Stimulated activated naive CD8-positive, alpha-beta T cell treated with anti-CD3 and anti-CD28 coated beads, Interleukin-15, amount 100 ng/mL, for 72 hours (primary cell): ENCODE data around the gene PLCB4.

Experiments used
- ATAC-seq: fragments of 150-1000 bp; cut with Tn5 transposase; 2 replicates; pipeline ENCODE4 v1.10.0; 2021; ENCODE audit warnings: mild to moderate bottlenecking, moderate library complexity
- DNase-seq, 2 donors: peaks; one replicate each; pipeline ENCODE4 v3.0.0; 2021 to 2022
- H3K27ac Mint-ChIP-seq, 2 donors: one replicate each; pipeline ENCODE4 v1.8.0; 2022; ENCODE audit warnings: mild to moderate bottlenecking in 2 of 2, mixed read lengths in 2 of 2, moderate library complexity in 2 of 2
- H3K27me3 Mint-ChIP-seq: one replicate; pipeline ENCODE4 v1.8.0; 2022; ENCODE audit warnings: mixed read lengths
- H3K4me1 Mint-ChIP-seq: one replicate; pipeline ENCODE4 v1.8.0; 2022; ENCODE audit warnings: mild to moderate bottlenecking, mixed read lengths
- H3K4me3 Mint-ChIP-seq, 2 donors: one replicate each; pipeline ENCODE4 v1.8.0; 2022; ENCODE audit warnings: mild to moderate bottlenecking in 2 of 2, mixed read lengths in 2 of 2, moderate library complexity in 1 of 2
- H3K9me3 Mint-ChIP-seq, 2 donors: one replicate each; pipeline ENCODE4 v1.8.0; 2022; ENCODE audit warnings: mixed read lengths in 2 of 2

Gene PLCB4

DNA sequence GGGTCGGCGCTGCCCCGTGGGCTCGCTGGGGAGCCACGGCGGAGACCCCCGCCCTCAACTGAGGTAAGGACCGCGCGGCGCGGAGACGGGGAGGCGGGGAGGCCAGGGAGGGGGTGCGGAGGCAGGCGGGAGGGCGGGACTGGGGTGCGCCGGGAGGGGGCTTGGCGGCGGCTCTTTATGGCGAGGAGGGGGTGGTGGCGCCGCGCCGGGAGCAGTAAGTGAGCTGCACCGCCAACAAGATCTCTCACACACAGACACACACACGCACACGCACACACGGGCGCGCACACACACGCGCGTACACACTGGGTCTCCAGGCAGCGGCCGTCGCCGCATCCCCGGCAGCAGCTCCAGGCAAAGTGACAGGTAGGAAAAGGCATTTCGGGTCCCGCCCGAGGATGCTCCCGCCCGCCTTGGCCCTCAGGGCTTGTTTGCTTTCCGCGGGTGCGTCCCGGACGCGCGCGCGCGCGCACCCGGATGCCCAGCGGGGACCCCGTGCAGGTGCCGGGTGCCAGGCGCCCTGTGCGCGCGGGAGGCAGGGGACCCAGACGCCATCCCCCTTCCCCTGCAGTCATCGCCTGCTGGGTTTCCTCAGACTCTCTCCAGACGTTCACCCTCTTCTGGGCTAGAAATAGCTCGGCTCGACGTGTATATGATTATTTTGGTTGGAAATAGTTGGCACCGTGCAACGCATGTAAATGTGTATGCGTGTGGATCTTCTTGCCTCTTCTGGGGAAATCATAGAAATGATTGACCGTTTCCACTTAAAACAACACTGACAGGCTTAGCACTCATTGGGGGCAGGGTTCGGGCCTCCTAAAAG is at the start of gene PLCB4:
Gene PLCB4, plus strand, starts transcription at position 247 of the 823 bp plus-strand sequence. CDS start 238,728 bp downstream, outside the sequence.
- peak within 1 kb of the TSS in 1 of 2 donors; percentile 51 for H3K4me3 Mint-ChIP-seq
- no peak for DNase-seq

DNA sequence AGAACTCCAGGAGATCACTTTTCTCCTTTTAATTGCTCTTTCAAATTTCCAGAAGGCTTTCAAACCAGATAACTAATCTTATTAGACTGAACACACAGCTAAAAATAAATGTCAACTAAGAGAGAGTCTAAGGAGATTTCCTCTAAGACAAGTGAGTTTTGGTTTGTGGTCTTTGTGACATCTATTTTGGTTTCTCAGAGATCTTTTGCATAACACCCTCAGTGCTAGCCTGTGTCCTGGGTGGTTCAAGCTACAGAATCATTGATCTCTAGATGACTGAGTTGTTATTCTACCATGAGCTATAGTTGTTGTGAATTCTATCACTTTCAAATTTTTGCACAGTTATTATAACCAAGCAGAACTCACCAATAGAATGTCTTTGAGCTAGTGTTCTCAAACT is 49.1 kb upstream of the PLCB4 start:
- peaks cover 6% of the 10 kb centered on the region for H3K4me1 Mint-ChIP-seq
- H3K27ac Mint-ChIP-seq: no peak overlapping the region
- no peak for ATAC-seq
- H3K9me3 Mint-ChIP-seq: peaks cover 12 to 13% of the 10 kb centered on the region in 2 donors
- H3K27me3 Mint-ChIP-seq: no peaks in the 10 kb centered on the region
- no peak for DNase-seq
- no peak overlapping the region for H3K4me3 Mint-ChIP-seq

More for the DNA sequence above, at the start of gene PLCB4:
- peak; percentile 18 for ATAC-seq
- Mint-ChIP-seq H3K4me1 (peaks cover 5% of the 10 kb centered on the region), H3K27ac (no peak within 1 kb of the TSS), H3K27me3 (peaks cover 40% of the 10 kb centered on the region), H3K9me3 (peaks cover 7 to 8% of the 10 kb centered on the region in 2 donors)

DNA sequence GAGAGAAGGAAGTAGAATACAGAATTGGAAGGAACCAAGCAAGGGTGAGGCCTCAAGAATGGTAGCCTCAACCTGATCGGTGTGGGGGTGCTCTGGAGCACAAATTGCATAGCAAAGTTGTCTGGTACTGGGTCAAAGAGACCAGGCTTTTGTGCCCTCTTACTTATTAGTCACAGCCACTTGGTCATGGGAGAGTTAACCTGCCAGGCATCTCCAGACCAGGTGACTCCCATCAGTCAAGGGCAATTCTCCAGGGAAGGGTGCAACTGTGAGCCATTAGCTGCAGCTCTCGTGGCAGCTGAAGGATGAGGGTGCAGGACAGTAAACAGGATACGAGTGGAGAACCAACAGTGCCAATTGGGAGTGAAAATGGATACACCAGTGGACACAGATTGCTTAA is 47.7 kb upstream of the PLCB4 start:
- Mint-ChIP-seq H3K4me3 (no peak overlapping the region), H3K27me3 (no peaks in the 10 kb centered on the region), H3K9me3 (peaks cover 12 to 13% of the 10 kb centered on the region in 2 donors), H3K4me1 (peaks cover 6% of the 10 kb centered on the region), H3K27ac (no peak overlapping the region)
- ATAC-seq (no peak), DNase-seq (no peak)

DNA sequence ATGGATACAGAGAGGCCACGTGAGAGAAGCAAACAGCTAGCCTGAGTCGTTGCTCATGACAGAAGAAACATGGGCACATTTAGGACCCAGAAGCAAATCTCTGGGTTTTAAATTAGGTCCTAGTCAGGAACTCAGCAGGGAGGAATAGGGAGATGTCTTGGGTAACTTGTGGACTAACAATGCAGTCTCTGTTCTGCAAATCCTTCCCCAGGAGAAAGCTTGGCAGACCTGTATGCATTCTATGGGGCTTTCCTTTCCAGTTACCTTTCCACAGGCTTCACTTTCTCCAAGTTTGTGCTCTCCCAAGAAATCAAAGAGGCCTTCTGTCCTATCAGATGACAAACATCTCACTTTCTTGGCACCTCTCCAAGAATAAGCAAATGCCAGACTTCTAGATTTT is 47.2 kb upstream of the PLCB4 start:
- Mint-ChIP-seq H3K27ac (no peak overlapping the region), H3K4me3 (no peak overlapping the region), H3K27me3 (no peaks in the 10 kb centered on the region), H3K9me3 (peaks cover 12 to 13% of the 10 kb centered on the region in 2 donors), H3K4me1 (peaks cover 6% of the 10 kb centered on the region)
- DNase-seq (no peak), ATAC-seq (no peak)

DNA sequence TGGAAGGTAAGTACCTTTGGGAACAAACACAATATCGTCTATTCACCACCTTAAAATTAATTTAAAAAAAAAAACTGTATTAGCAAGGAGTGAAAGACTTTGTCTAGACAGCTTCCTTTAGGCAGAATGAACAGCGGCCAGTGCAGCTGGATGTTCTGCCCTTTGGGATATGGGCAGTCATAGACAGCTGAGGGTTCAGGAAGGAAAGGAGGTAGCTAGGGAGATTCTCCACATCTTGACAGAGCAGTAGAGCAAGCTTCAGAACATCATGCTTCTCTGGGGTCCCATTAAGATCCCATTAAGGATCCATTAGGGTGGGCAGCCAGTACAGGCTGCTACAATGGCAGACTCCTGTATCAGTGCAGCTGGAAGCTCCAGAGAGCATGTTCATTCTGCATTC is 46.5 kb upstream of the PLCB4 start:
- H3K27ac Mint-ChIP-seq: no peak overlapping the region
- ATAC-seq (no peak), DNase-seq (no peak)
- H3K4me3 Mint-ChIP-seq: no peak overlapping the region
- H3K9me3 Mint-ChIP-seq: peaks cover 12 to 13% of the 10 kb centered on the region in 2 donors
- H3K4me1 Mint-ChIP-seq: peaks cover 6% of the 10 kb centered on the region
- H3K27me3 Mint-ChIP-seq: no peaks in the 10 kb centered on the region

DNA sequence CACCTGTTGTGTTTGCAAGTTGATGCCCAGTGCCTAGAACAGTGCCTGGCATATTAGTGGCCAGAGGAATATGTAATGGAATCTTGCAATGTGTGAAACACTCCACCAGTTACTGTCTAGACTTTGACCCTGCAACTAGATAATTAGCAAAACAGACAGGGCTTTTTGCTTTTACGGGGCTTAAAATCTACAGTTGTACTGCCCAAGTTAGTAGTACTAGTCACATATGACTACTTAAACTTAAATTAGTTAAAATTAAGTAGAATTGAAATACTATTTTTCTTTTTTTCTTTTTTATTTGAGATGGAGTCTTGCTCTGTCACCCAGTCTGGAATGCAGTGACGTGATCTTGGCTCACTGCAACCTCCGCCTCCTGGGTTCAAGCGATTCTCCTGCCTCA is 44.3 kb upstream of the PLCB4 start:
- no peaks in the 10 kb centered on the region for H3K27me3 Mint-ChIP-seq
- H3K4me3 Mint-ChIP-seq: no peak overlapping the region
- H3K9me3 Mint-ChIP-seq: peaks cover 12 to 13% of the 10 kb centered on the region in 2 donors
- H3K4me1 Mint-ChIP-seq: peaks cover 2% of the 10 kb centered on the region
- no peak for ATAC-seq
- DNase-seq: no peak
- H3K27ac Mint-ChIP-seq: no peak overlapping the region

DNA sequence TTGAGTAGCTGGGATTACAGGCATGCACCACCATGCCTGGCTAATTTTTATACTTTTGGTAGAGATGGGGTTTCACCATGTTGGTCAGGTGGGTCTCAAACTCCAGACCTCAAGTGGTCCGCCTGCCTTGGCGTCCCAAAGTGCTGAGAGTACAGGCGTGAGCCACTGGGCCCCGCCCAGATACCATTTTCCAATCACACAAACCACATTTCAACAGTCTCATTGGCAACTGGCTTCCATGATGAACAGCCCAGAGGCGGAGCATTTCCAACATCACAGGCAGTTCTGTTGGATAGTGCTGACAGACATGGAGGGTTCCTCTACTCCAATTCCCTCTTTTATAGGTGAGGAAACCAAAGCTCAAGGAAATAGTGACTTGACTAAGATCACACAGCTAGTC is 43.9 kb upstream of the PLCB4 start:
- ATAC-seq (no peak), DNase-seq (no peak)
- Mint-ChIP-seq H3K4me1 (no peaks in the 10 kb centered on the region), H3K9me3 (peaks cover 12 to 13% of the 10 kb centered on the region in 2 donors), H3K27me3 (no peaks in the 10 kb centered on the region), H3K4me3 (no peak overlapping the region), H3K27ac (no peak overlapping the region)

DNA sequence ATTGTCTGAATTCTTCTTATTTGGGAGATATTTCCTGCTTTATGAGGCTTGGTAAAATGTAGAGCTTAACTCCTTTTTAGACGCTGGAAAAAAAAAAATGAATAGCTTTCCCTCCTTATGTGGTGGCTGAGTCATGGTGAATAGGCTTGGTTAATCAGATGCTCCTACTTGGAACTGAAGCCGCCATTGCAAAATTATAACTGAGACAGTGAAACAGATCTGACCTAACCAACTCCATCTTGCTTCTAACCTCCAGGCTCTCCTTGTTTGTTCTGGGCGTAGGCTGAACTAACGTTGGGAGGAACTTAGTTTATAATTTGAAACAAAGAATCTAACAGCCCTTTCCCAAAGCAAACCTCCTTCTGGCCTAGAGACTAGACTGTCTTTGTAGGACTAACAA is 43.2 kb upstream of the PLCB4 start:
- no peak for DNase-seq
- no peak overlapping the region for H3K4me3 Mint-ChIP-seq
- no peak overlapping the region for H3K27ac Mint-ChIP-seq
- ATAC-seq: no peak
- peaks cover 12 to 13% of the 10 kb centered on the region in 2 donors for H3K9me3 Mint-ChIP-seq
- no peaks in the 10 kb centered on the region for H3K27me3 Mint-ChIP-seq
- no peaks in the 10 kb centered on the region for H3K4me1 Mint-ChIP-seq

DNA sequence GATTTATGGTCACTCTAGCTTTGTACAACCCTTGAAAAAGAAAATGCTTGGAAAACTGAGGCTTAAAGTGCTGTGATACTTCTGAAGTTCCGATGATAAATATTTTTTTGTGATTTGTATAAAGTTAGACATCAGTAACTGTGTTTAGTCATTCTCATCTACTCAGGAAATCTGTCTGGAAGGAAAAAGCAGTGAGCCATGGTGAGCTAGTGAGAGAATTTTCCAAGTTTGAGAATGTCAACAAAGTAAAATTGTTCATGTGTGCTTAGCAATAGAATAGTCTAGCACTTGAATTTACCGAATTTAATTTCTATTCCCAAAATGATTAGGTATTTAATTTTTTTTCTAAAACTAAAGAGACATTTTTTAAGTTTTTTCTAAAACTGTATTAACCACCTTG is 41.3 kb upstream of the PLCB4 start:
- no peak overlapping the region for H3K4me3 Mint-ChIP-seq
- DNase-seq (no peak), ATAC-seq (no peak)
- no peaks in the 10 kb centered on the region for H3K27me3 Mint-ChIP-seq
- H3K27ac Mint-ChIP-seq: no peak overlapping the region
- H3K4me1 Mint-ChIP-seq: no peaks in the 10 kb centered on the region
- H3K9me3 Mint-ChIP-seq: peaks cover 4 to 5% of the 10 kb centered on the region in 2 donors

DNA sequence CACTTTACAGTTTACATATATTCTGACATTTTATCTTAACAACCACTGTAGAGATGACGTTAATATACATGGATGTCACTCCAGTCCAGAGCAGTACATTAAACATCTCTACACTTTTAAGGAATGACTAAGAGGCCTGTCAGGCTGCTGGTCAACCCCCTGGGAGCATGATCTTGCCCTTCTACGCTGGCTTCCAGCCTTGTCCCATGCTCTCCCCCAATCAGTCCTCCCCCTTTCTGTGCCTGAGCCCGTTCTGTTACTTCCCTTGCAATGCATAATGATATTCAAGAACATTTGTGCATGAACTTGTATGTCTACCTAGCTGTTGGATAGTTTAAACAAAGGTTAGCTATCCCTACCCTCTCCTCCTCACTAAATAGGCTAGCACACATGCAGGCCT is 40.5 kb upstream of the PLCB4 start:
- no peak for ATAC-seq
- Mint-ChIP-seq H3K27ac (no peak overlapping the region), H3K4me3 (no peak overlapping the region), H3K9me3 (peaks cover 0 to 4% of the 10 kb centered on the region in 2 donors), H3K27me3 (no peaks in the 10 kb centered on the region), H3K4me1 (no peaks in the 10 kb centered on the region)
- no peak for DNase-seq

DNA sequence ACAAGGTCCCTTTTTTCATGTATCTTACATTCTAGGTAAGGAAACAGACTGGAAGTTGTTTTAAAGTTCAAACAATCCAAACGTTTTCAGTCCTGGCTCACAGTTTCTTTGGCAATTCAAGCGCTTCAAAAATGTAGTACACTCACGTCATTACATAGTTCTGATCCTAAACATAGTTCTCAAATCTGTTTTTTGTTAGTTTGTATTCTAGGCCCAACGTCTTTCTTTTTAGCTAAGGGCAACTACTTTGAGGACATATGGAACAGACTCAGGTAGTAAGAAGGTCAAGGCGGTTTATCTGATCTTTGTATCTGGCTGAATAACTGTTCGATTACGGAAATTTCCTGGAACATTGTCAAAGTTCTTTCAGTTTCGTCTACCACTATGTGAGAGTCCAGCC is 36.9 kb upstream of the PLCB4 start:
- no peak for ATAC-seq
- no peak for DNase-seq
- H3K4me1 Mint-ChIP-seq: no peaks in the 10 kb centered on the region
- H3K27me3 Mint-ChIP-seq: no peaks in the 10 kb centered on the region
- no peak overlapping the region for H3K27ac Mint-ChIP-seq
- peaks cover 0 to 5% of the 10 kb centered on the region in 2 donors for H3K9me3 Mint-ChIP-seq
- H3K4me3 Mint-ChIP-seq: no peak overlapping the region

DNA sequence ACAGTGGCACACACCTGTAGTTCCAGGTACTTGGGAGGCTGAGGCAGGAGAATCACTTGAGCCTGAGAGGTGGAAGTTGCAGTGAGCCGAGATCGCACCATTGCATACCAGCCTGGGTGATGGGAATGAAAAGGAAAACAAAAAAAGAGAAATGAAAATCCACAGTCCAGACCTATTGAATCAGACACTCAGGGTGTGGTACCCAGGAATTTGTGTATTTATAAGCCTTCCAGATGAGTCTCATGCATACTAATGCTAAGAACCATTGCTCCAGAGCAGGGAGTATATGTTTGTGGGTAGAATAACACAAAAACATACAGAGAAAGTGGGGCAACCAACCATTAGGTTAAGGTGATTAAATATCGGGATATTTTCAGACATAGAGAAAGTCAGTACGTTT is 36.1 kb upstream of the PLCB4 start:
- Mint-ChIP-seq H3K27me3 (no peaks in the 10 kb centered on the region), H3K9me3 (peaks cover 0 to 5% of the 10 kb centered on the region in 2 donors), H3K4me3 (no peak overlapping the region), H3K4me1 (no peaks in the 10 kb centered on the region), H3K27ac (no peak overlapping the region)
- ATAC-seq: no peak
- no peak for DNase-seq

DNA sequence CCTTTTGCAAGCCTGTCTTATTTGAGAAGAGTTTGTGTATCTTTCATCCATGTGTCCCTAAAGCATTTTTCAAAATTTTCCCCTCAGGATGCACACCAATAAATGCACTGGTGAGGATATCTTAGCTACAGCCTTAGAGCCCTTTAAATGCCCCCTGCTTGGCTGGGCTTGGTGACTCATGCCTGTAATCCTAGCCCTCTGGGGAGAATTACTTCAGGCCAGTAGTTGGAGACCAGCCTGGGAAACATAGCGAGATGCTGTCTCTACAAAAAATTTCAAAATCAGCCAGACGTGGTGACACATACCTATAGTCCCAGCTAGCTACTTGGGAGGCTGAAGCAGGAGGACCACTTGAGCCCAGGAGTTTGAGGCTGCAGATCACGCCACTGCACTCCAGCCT is 33.8 kb upstream of the PLCB4 start:
- Mint-ChIP-seq H3K27ac (no peak overlapping the region), H3K27me3 (no peaks in the 10 kb centered on the region), H3K4me3 (no peak overlapping the region), H3K4me1 (no peaks in the 10 kb centered on the region), H3K9me3 (peaks cover 0 to 5% of the 10 kb centered on the region in 2 donors)
- DNase-seq: no peak
- no peak for ATAC-seq

DNA sequence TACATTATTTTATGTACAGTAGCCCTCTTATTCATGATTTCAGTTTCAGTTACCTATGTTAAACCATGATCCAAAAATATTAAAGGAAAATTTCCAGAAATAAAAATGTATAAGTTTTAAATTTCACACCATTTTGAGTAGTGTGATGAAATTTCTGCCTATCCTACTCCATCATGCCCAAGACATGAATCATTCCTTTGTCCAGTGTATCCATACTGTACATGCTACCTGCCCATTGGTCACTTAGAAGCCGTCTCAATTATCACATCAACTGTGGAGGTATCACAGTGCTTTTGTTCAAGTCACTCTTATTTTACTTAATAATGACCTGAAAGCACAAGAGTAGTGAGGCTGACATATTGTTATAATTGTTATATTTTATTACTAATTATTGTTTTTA is 32.3 kb upstream of the PLCB4 start:
- H3K27me3 Mint-ChIP-seq: no peaks in the 10 kb centered on the region
- no peaks in the 10 kb centered on the region for H3K4me1 Mint-ChIP-seq
- no peak for DNase-seq
- ATAC-seq: no peak
- H3K9me3 Mint-ChIP-seq: peaks cover 0 to 5% of the 10 kb centered on the region in 2 donors
- H3K27ac Mint-ChIP-seq: no peak overlapping the region
- H3K4me3 Mint-ChIP-seq: no peak overlapping the region

DNA sequence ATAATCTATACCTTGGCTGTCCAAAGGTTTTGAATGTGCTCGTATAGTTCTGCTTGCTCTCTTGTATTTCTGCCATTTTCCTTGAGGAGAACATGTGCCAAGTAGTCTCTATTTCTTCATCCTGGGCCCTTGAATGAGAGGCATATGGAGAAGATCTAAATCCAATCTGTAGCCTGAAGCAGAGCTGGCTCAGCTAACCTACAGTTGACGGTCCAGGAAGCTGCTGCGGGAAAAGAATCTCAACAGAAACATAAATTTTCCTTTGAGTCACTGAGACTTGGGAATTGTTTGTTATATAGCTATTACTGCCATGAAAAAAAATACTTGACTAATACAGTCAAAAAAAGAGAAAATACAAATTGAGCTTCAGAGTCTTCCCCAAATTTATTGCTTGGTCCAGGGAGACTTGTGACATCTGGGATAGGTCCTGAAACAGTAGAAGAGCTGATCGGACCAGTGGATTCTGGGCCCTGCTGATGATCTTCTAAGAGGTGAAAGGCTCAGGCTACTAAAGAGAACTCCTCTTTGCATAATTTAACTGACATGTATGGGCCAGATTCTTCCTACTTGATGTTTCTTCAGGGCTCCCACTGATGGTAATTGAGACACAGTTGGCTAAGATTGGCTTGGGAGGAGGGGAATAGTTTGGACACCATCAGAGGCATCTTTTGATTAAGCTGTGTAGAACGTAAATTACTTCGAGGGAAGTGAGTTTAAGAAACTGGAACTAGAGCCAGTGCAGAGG is 29.9 kb upstream of the PLCB4 start:
- Mint-ChIP-seq H3K4me1 (no peaks in the 10 kb centered on the region), H3K27me3 (no peaks in the 10 kb centered on the region), H3K27ac (peak overlapping the region in 1 of 2 donors; percentile 5), H3K9me3 (no peaks in the 10 kb centered on the region), H3K4me3 (no peak overlapping the region)
- DNase-seq (no peak), ATAC-seq (no peak)

DNA sequence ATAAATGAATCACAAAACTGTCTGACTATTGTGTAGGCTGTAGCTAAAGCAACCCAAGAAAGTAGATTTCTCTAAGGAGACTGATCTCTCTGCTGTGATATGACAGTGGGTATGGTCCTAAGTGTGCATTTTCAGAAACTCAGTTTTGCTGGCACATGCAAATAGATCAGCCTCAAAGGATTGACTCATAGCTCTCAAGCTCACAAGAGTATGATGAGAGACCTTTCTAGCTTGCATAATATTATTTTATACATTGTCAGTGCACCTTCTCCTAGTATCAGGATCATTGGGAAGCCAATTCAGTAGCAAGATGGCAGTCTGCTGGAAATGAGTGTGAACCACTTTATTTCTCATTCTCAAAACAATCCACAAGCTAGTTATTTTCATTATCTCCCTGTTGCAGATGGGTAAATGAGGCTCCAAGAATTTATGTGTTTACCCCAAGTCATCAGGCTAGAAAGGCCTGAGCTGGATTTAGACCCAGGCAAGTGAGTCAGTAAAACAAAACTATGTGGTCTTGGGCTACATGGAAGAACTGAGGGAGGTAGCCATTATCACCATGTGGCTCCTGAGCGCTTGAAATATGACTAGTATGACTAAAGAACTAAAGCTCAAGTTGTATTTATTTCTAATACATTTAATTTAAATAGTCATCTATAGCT is 27.9 kb upstream of the PLCB4 start:
- Mint-ChIP-seq H3K4me1 (no peaks in the 10 kb centered on the region), H3K4me3 (no peak overlapping the region), H3K27me3 (no peaks in the 10 kb centered on the region), H3K9me3 (no peaks in the 10 kb centered on the region), H3K27ac (no peak overlapping the region)
- no peak for ATAC-seq
- DNase-seq: no peak
